Ovary (tissue), 9 donors: ENCODE data around the gene EMX2. TPM values are rescaled to one million over a fixed set of nuclear protein-coding genes. Genes with fewer than 3 reads are reported as not detected.
A peak's percentile ranks its signal among the peaks of the same experiment; 100 is the strongest.

ENCODE experiments used
- DNase-seq, 5 donors: peaks; one replicate each; pipeline ENCODE4 v3.0.0-alpha.2; 2019 to 2020
- H3K27ac ChIP-seq, 2 donors: fragments of 200-600 bp; one replicate each; pipeline versions ENCODE4 v1.5.1 to v1.8.0; 2019 to 2022
- H3K27me3 ChIP-seq: fragments of 200-600 bp; one replicate; pipeline ENCODE4 v1.8.0; 2022
- H3K36me3 ChIP-seq: fragments of 200-600 bp; sonication (generic); one replicate; pipeline ENCODE4 v1.5.1; 2019
- H3K4me1 ChIP-seq: one replicate; pipeline ENCODE4 v1.8.1; 2013; ENCODE audit warnings: mild to moderate bottlenecking, moderate library complexity; ENCODE audit not compliant: insufficient read depth
- H3K4me3 ChIP-seq: fragments of 200-600 bp; sonication (generic); one replicate; pipeline ENCODE4 v1.5.1; 2017
- H3K9me3 ChIP-seq, 2 donors: fragments of 200-600 bp in 1 of 2; sonication (generic) in 1 of 2; one replicate each; pipeline versions ENCODE4 v1.5.1 to v1.8.1; 2013 to 2019; ENCODE audit warnings: mild to moderate bottlenecking in 1 of 2, moderate library complexity in 1 of 2
- CTCF ChIP-seq, 3 donors: fragments of 450-650 bp in 2 of 3; fragments of 200-600 bp in 1 of 3; IDR thresholded peaks; one replicate each; pipeline versions ENCODE4 v1.5.1 to v1.8.0; 2016 to 2022; ENCODE audit warnings: antibody characterized with exemption in 3 of 3, mild to moderate bottlenecking in 1 of 3
- EP300 ChIP-seq: sonication (generic); formaldehyde crosslinking; IDR thresholded peaks from one replicate; pipeline ENCODE4 v1.6.1; 2017; ENCODE audit warnings: antibody characterized with exemption
- POLR2A ChIP-seq: fragments of 450-650 bp; IDR thresholded peaks from one replicate; pipeline ENCODE4 v1.6.1; 2017; ENCODE audit warnings: antibody characterized with exemption, mild to moderate bottlenecking, moderate library complexity
- WGBS, 3 donors: extraction: QIAGEN DNeasy Blood & Tissue Kit in 1 of 3; methylation state at CpG; one replicate each; pipeline versions ENCODE4 v1.1.5 to v1.1.7; 2013 to 2017; 5-methylcytosine and 5-hydroxymethylcytosine counted together
- intact Hi-C, 4 donors: fragments of 100-400 bp; cut with DNase I; formaldehyde crosslinking; loops; one replicate each; pipeline versions ENCODE4 v1.11.0 to v1.15.1; 2022 to 2023
- polyA plus RNA-seq, 2 donors: library from polyadenylated mRNA; stranded (reverse); fragments of 200-250 nt in 1 of 2; fragments of 350-450 nt in 1 of 2; fragmentation: Illumina TruSeq in 1 of 2; extraction: RNeasy Lipid Tissue Mini Kit (QIAGEN cat#74804) in 1 of 2; gene quantifications; one replicate each; pipeline ENCODE4 v1.2.3, GENCODE V29; 2013 to 2014
- total RNA-seq, 7 donors: library from RNA; depleted of rRNA in 2 of 7; stranded (reverse); fragments of >200 nt in 2 of 7; fragmentation: NEBNext Ultra II Directional in 3 of 7; extraction: Animal tissue kit (Norgen Biotek cat#: 25700) in 3 of 7; gene quantifications; one replicate each; pipeline versions ENCODE4 v1.1.0 to v1.2.4, GENCODE V29; 2016 to 2023
- donor health status: DM: no; HTN: no; CAD: no; lungs with moderate emphysema.
- donor health status: DM: no; HTN: no; CAD: no.
- donor health status: Bipolar disorder and iron deficiency.
- donor health status: DM: yes; HTN: yes; CAD: no.
- donor health status: DM: no; HTN: no; CAD: no.
- donor health status: DM: yes; HTN: yes; CAD: no.

EMX2 gene
- total and polyA plus RNA-seq, 9 donors: 7.3 to 62.1 (median 14.4) TPM

GRCh38 chr10:117544711-117545140, 2.2 kb downstream of the EMX2 start:
- intact Hi-C loops: loop anchor here in 2 of 4 donors (5.0 to 10.0 kb wide), 2 partner anchors 200 to 503 kb away; partner anchors contain the start of gene RAB11FIP2 (in 2 of the 2)
- H3K4me3 ChIP-seq: peak overlapping the region; percentile 84
- no peaks in the 10 kb centered on the region for H3K27me3 ChIP-seq
- peaks cover 3% of the 10 kb centered on the region for H3K4me1 ChIP-seq
- no peaks in the 10 kb centered on the region for H3K36me3 ChIP-seq
- TF ChIP-seq POLR2A: no peak
- peak overlapping the region; percentile 53 to 93 for H3K27ac ChIP-seq
- 1% methylated on average over 29 of the region's 29 CpGs for WGBS, 3 donors
- peak in 3 of 5 donors; percentile 46 to 60 (median 60) for DNase-seq
- H3K9me3 ChIP-seq: no peaks in the 10 kb centered on the region

GRCh38 chr10:117545141-117546019, 2.8 kb downstream of the EMX2 start:
- TF ChIP-seq EP300 (no peak), CTCF (IDR thresholded peaks at IDR 0.05) (no peak), POLR2A (no peak)
- Histone ChIP-seq H3K27me3 (no peaks in the 10 kb centered on the region), H3K4me1 (peaks cover 3% of the 10 kb centered on the region), H3K27ac (peak overlapping the region in 1 of 2 donors; percentile 53), H3K36me3 (no peaks in the 10 kb centered on the region), H3K4me3 (peak overlapping the region; percentile 84), H3K9me3 (no peaks in the 10 kb centered on the region)
- 11 to 13% (median 12%) methylated on average over 49 to 67 of the region's 67 CpGs for WGBS, 3 donors
- intact Hi-C loops: loop anchor here in 2 of 4 donors (5.0 to 10.0 kb wide), 2 partner anchors 199 to 502 kb away; partner anchors contain the start of gene RAB11FIP2 (in 1 of the 2)
- DNase-seq: peak in 3 of 5 donors; percentile 50 to 62 (median 60)

GRCh38 chr10:117546020-117546580, 3.6 kb downstream of the EMX2 start:
- Histone ChIP-seq H3K36me3 (no peaks in the 10 kb centered on the region), H3K27ac (no peak overlapping the region), H3K9me3 (no peaks in the 10 kb centered on the region), H3K27me3 (no peaks in the 10 kb centered on the region), H3K4me1 (peaks cover 3% of the 10 kb centered on the region), H3K4me3 (peak overlapping the region; percentile 84)
- intact Hi-C loops: loop anchor here in 2 of 4 donors (5.0 to 10.0 kb wide), 2 partner anchors 199 to 501 kb away; partner anchors contain the start of gene RAB11FIP2 (in 1 of the 2)
- no peak for TF ChIP-seq EP300
- TF ChIP-seq CTCF (IDR thresholded peaks at IDR 0.05): no peak
- no peak for TF ChIP-seq POLR2A
- DNase-seq: no peak
- WGBS, 3 donors: 38 to 85% (median 75%) methylated on average over 16 of the region's 16 CpGs

- Histone ChIP-seq H3K4me1 (peaks cover 3% of the 10 kb centered on the region), H3K4me3 (peak overlapping the region; percentile 84), H3K36me3 (no peaks in the 10 kb centered on the region)
Measured at GRCh38 chr10:117546581-117547015, 4.1 kb downstream of the EMX2 start.

More at GRCh38 chr10:117546581-117547015, 4.1 kb downstream of the EMX2 start:
- intact Hi-C loops: loop anchor here in 2 of 4 donors (5.0 to 10.0 kb wide), 2 partner anchors 198 to 501 kb away; partner anchors contain the start of gene RAB11FIP2 (in 1 of the 2)
- WGBS, 3 donors: 65 to 77% (median 75%) methylated on average over 29 of the region's 29 CpGs
- no peak for TF ChIP-seq POLR2A
- no peak for TF ChIP-seq EP300
- TF ChIP-seq CTCF (IDR thresholded peaks at IDR 0.05): no peak
- DNase-seq: no peak
- Histone ChIP-seq H3K27ac (no peak overlapping the region), H3K27me3 (no peaks in the 10 kb centered on the region), H3K9me3 (no peaks in the 10 kb centered on the region)
